ENCODE results near the gene RICTOR. TPM values are rescaled to one million over a fixed set of nuclear protein-coding genes. Genes with fewer than 3 reads are reported as not detected.

The RICTOR gene
- total and polyA plus RNA-seq, 9 donors: 6.7 to 55.1 (median 41.5) TPM

- H3K27me3 ChIP-seq: no peaks in the 10 kb centered on the region
- no peaks in the 10 kb centered on the region for H3K9me3 ChIP-seq
- 64 to 69% (median 67%) methylated on average over 2 of the region's 2 CpGs for WGBS, 3 donors
- no peak overlapping the region for H3K4me3 ChIP-seq
- no peak overlapping the region for H3K27ac ChIP-seq
- H3K36me3 ChIP-seq: no peaks in the 10 kb centered on the region
- TF ChIP-seq EP300 (IDR thresholded peaks at IDR 0.05) (no peak), POLR2A (IDR thresholded peaks at IDR 0.05) (no peak), CTCF (IDR thresholded peaks at IDR 0.05) (no peak)
- H3K4me1 ChIP-seq (ENCODE audit: insufficient read depth): no peaks in the 10 kb centered on the region
- intact Hi-C loops (cut with DNase I): no loop called here
- no peak for DNase-seq
Measured at GRCh38 chr5:38979535-38979934, 94.7 kb downstream of the RICTOR start.

GRCh38 chr5:38978036-38978435, 96.2 kb downstream of the RICTOR start:
- H3K4me3 ChIP-seq: no peak overlapping the region
- TF ChIP-seq CTCF (IDR thresholded peaks at IDR 0.05) (no peak), POLR2A (IDR thresholded peaks at IDR 0.05) (no peak), EP300 (IDR thresholded peaks at IDR 0.05) (no peak)
- H3K27me3 ChIP-seq: no peaks in the 10 kb centered on the region
- no peaks in the 10 kb centered on the region for H3K9me3 ChIP-seq
- H3K36me3 ChIP-seq: no peaks in the 10 kb centered on the region
- intact Hi-C loops (cut with DNase I): no loop called here
- DNase-seq: no peak
- H3K27ac ChIP-seq: no peak overlapping the region
- H3K4me1 ChIP-seq (ENCODE audit: insufficient read depth): no peaks in the 10 kb centered on the region

GRCh38 chr5:38968665-38969064, 105.5 kb downstream of the RICTOR start:
- Histone ChIP-seq H3K27me3 (no peaks in the 10 kb centered on the region), H3K4me1 (ENCODE audit: insufficient read depth) (no peaks in the 10 kb centered on the region), H3K9me3 (no peaks in the 10 kb centered on the region), H3K36me3 (no peaks in the 10 kb centered on the region), H3K4me3 (no peak overlapping the region), H3K27ac (no peak overlapping the region)
- intact Hi-C loops (cut with DNase I): no loop called here
- no peak for DNase-seq
- WGBS, 3 donors: 96 to 97% (median 96%) methylated on average over 5 of the region's 5 CpGs
- TF ChIP-seq EP300 (IDR thresholded peaks at IDR 0.05) (no peak), POLR2A (IDR thresholded peaks at IDR 0.05) (no peak), CTCF (IDR thresholded peaks at IDR 0.05) (no peak)

- Histone ChIP-seq H3K27ac (no peak overlapping the region), H3K9me3 (no peaks in the 10 kb centered on the region), H3K4me1 (ENCODE audit: insufficient read depth) (no peaks in the 10 kb centered on the region), H3K27me3 (no peaks in the 10 kb centered on the region), H3K36me3 (no peaks in the 10 kb centered on the region), H3K4me3 (no peak overlapping the region)
- WGBS, 3 donors: 62 to 72% (median 68%) methylated on average over 2 of the region's 2 CpGs
- no peak for DNase-seq
- intact Hi-C loops (cut with DNase I): no loop called here
- TF ChIP-seq EP300 (IDR thresholded peaks at IDR 0.05) (no peak), CTCF (IDR thresholded peaks at IDR 0.05) (no peak), POLR2A (IDR thresholded peaks at IDR 0.05) (no peak)
Measured at GRCh38 chr5:38961691-38962090, 112.5 kb downstream of the RICTOR start.

Data from ovary (tissue), 9 donors.